ENCODE measurements around the gene CRB2.

CRB2 gene

GRCh38 chr9:123410281-123410910 lies 54.4 kb downstream of the CRB2 start:
- TF ChIP-seq MAX (IDR thresholded peaks at IDR 0.05; ENCODE audit: low read depth, low read length) (no peak), POLR2A (IDR thresholded peaks at IDR 0.05; ENCODE audit: extremely low read depth, insufficient read length) (no peak), CTCF (IDR thresholded peaks at IDR 0.05; ENCODE audit: low read depth, low read length) (no peak), MYC (IDR thresholded peaks at IDR 0.05; ENCODE audit: low read depth, low read length) (no peak)
- no peak overlapping the region for H3K4me3 ChIP-seq (ENCODE audit: low read depth, low read length)
- no peak for DNase-seq (ENCODE audit: low read depth)

GRCh38 chr9:123411191-123411590 lies 55.2 kb downstream of the CRB2 start:
- H3K4me3 ChIP-seq (ENCODE audit: low read depth, low read length), result no peak overlapping the region
- TF ChIP-seq MAX (IDR thresholded peaks at IDR 0.05; ENCODE audit: low read depth, low read length) (no peak), MYC (IDR thresholded peaks at IDR 0.05; ENCODE audit: low read depth, low read length) (no peak), POLR2A (IDR thresholded peaks at IDR 0.05; ENCODE audit: extremely low read depth, insufficient read length) (no peak), CTCF (IDR thresholded peaks at IDR 0.05; ENCODE audit: low read depth, low read length) (no peak)
- DNase-seq (ENCODE audit: low read depth), result no peak

GRCh38 chr9:123411636-123412035 lies 55.6 kb downstream of the CRB2 start:
- TF ChIP-seq POLR2A (IDR thresholded peaks at IDR 0.05; ENCODE audit: extremely low read depth, insufficient read length) (no peak), CTCF (IDR thresholded peaks at IDR 0.05; ENCODE audit: low read depth, low read length) (no peak), MYC (IDR thresholded peaks at IDR 0.05; ENCODE audit: low read depth, low read length) (no peak), MAX (IDR thresholded peaks at IDR 0.05; ENCODE audit: low read depth, low read length) (no peak)
- H3K4me3 ChIP-seq (ENCODE audit: low read depth, low read length), result no peak overlapping the region
- no peak for DNase-seq (ENCODE audit: low read depth)

- H3K4me3 ChIP-seq (ENCODE audit: low read depth, low read length), result no peak overlapping the region
- no peak for DNase-seq (ENCODE audit: low read depth)
- TF ChIP-seq MAX (IDR thresholded peaks at IDR 0.05; ENCODE audit: low read depth, low read length) (no peak), CTCF (IDR thresholded peaks at IDR 0.05; ENCODE audit: low read depth, low read length) (no peak), POLR2A (IDR thresholded peaks at IDR 0.05; ENCODE audit: extremely low read depth, insufficient read length) (no peak), MYC (IDR thresholded peaks at IDR 0.05; ENCODE audit: low read depth, low read length) (no peak)
Measured at GRCh38 chr9:123412171-123412820, 56.3 kb downstream of the CRB2 start.

GRCh38 chr9:123414204-123414603 lies 58.2 kb downstream of the CRB2 start:
- TF ChIP-seq MAX (IDR thresholded peaks at IDR 0.05; ENCODE audit: low read depth, low read length), result no peak
- no peak for TF ChIP-seq POLR2A (IDR thresholded peaks at IDR 0.05; ENCODE audit: extremely low read depth, insufficient read length)
- no peak for TF ChIP-seq CTCF (IDR thresholded peaks at IDR 0.05; ENCODE audit: low read depth, low read length)
- no peak for TF ChIP-seq MYC (IDR thresholded peaks at IDR 0.05; ENCODE audit: low read depth, low read length)
- no peak for DNase-seq (ENCODE audit: low read depth)
- no peak overlapping the region for H3K4me3 ChIP-seq (ENCODE audit: low read depth, low read length)
